Astrocyte of the cerebellum (primary cell): ENCODE results near the gene NUCB2.

Experiments
- DNase-seq: peaks from one replicate; pipeline ENCODE4 v3.0.0-alpha.2; 2011; ENCODE audit warnings: low read depth
- H3K4me3 ChIP-seq: 2 replicates; pipeline ENCODE4 v1.5.1; 2011; ENCODE audit warnings: mild to moderate bottlenecking, low read depth, low read length, moderate library complexity
- in situ Hi-C: cut with HindIII; loops from 2 replicates; pipeline ENCODE4 v1.10.0; 2017; ENCODE audit warnings: low sequenced_read_pairs
- TF ChIP-seq, protein P1 (sequence below): IDR thresholded peaks from 2 replicates; pipeline ENCODE4 v1.5.1; 2012; ENCODE audit warnings: low read length, low read depth, moderate library complexity, mild to moderate bottlenecking; ENCODE audit errors: missing control alignments

Gene NUCB2

DNA sequence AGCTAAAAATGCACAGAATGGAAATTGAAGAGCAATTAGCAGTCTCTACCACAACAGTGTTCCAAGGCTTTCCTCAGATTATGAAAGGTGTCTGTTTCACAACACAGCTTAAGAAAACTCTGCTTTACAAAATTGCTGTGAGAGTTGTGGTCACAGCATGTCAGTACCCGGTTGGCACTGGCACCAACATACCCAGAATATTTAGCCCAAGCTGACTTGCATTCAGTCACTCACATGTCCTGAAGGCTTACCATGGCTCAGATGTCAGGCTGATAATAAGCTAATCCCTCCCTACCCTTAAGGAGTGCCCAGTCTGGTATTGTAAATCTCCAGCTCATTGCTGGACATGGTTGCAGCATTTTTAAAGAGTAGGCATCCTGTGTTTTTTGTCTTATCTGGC, 90.0 kb downstream of the NUCB2 start:
- in situ Hi-C loops = no loop called here
- TF ChIP-seq, protein P1, sequence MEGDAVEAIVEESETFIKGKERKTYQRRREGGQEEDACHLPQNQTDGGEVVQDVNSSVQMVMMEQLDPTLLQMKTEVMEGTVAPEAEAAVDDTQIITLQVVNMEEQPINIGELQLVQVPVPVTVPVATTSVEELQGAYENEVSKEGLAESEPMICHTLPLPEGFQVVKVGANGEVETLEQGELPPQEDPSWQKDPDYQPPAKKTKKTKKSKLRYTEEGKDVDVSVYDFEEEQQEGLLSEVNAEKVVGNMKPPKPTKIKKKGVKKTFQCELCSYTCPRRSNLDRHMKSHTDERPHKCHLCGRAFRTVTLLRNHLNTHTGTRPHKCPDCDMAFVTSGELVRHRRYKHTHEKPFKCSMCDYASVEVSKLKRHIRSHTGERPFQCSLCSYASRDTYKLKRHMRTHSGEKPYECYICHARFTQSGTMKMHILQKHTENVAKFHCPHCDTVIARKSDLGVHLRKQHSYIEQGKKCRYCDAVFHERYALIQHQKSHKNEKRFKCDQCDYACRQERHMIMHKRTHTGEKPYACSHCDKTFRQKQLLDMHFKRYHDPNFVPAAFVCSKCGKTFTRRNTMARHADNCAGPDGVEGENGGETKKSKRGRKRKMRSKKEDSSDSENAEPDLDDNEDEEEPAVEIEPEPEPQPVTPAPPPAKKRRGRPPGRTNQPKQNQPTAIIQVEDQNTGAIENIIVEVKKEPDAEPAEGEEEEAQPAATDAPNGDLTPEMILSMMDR = no peak
- no peak for DNase-seq
- H3K4me3 ChIP-seq = no peak overlapping the region

DNA sequence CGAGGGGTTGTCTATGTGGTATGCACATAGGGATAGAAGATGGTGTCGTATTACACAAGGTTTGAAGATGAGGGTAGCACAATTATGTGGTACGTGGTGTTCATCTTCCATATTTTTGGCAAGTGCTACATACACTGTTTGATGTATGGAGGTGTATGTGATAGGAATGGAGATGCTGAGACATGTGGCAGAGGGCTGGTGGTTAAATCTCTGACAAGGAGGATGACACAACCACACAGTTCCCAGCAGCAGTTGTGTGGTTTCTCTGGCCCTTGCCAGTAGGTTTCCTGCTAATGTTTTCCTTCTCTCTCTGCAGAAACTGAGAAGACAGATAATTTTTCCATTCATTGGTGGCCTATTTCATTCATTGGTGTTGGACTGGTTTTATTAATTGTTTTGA, 92.0 kb downstream of the NUCB2 start:
- DNase-seq = no peak
- TF ChIP-seq, protein P1 = no peak
- in situ Hi-C loops = no loop called here
- no peak overlapping the region for H3K4me3 ChIP-seq

DNA sequence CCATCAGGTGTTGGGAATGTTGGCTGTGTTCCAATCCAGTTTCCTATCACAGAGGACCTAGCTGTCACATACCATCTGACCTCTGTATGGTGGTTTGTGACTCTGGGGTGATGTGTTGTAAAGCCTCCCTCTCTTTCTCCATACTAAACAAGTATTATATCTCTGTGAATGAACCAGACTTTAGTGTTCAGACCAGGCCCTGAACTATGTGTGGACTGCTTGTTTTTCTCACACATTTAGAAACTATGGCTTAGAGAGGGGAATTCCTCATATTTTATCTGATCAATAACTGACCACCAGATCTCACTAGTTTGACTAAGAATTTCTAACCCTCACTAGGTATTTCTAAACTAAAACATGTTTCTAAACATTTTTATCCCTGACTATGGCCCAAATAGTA, 92.6 kb downstream of the NUCB2 start:
- TF ChIP-seq, protein P1 = no peak
- no peak for DNase-seq
- no peak overlapping the region for H3K4me3 ChIP-seq
- in situ Hi-C loops = no loop called here

DNA sequence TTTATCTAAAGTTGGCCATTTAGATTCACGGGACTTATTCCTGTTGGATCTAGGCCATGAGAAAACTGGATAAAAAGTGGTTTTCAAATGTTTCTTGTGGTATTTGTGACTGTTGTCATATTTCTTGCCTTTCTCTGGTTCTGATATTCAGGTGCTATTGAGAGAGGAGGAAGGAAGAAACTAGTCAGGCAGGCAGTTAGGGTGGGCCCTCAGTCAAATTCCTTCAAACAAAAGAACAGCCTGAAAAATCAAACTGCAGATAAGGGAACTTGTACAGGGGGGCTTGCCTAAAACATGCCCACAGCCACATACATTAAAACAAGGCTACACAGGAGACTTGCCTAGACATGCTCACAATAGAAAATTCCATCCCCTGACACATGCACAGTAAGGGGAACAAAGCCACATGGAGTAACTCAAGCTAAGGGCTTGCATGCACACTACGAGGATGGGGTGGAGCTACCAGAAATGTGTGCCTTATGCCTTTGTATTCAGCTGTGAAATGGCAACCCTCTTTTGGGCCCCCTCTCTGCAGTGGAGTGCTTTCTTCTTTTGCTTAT, 93.2 kb downstream of the NUCB2 start:
- TF ChIP-seq, protein P1 = no peak
- no peak overlapping the region for H3K4me3 ChIP-seq
- in situ Hi-C loops = no loop called here
- no peak for DNase-seq

DNA sequence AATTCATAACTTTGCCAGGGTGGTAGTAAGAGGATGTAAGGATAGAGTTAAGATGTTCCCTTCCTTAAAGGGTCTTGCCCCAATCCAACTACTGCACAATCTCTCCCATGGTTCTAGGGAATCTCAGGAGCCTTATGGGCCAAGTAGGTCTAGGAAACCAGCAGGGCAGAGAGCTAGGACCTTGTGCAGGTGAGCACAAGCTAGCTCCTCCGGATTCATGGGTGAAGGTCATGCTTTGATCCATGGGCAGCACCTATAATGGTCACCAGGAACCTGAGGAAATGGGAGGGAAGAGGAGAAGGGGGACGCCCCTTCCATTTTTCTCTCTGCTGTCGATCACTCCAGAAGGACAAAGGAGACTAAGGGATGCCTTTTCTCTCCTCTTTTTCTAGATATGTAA, 95.1 kb downstream of the NUCB2 start:
- in situ Hi-C loops = no loop called here
- DNase-seq = no peak
- no peak overlapping the region for H3K4me3 ChIP-seq
- TF ChIP-seq, protein P1 = no peak

DNA sequence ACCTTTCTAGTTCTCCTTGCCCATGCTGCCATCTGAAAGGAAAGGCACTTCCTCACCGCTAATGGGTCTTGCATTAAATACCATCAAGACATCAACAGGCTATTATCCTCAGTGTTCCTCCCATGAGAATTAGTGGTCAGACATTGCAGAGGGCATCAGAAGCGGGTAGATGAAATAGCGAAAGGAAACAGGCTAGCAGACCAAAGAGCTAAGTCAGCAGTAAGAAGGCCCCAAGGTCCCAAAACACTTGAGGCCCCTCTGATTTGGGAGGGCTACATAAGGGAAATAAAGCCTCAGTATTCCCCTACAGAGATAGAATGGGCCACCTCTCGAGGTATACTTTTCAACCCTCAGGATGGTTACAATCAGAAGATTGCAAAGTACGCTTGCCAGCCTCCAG, 99.0 kb downstream of the NUCB2 start:
- in situ Hi-C loops = no loop called here
- DNase-seq = no peak
- no peak overlapping the region for H3K4me3 ChIP-seq
- TF ChIP-seq, protein P1 = no peak

DNA sequence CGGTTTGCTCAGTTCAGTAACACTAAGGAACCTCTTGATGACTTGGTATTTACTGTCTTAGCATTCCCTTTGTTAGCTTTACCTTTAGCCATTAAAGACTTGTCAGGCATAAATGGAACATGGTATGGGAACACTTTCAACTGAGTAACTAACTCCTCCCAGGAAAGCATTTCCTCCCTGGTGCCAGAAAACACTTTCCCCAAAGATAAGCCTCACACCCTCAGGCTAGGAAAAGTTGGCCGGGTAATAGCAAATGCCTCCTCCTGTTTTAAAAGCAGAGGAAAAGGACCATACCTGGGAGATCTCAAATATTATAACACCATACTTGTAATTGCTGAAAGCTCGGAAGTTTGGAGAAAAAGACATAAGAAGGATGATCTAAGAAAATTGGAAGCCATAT, 100.0 kb downstream of the NUCB2 start:
- H3K4me3 ChIP-seq = no peak overlapping the region
- no peak for DNase-seq
- in situ Hi-C loops = no loop called here
- TF ChIP-seq, protein P1 = no peak
